Loucy (cell line): ENCODE measurements around the gene SIRT1.

Experiments
- H2AFZ ChIP-seq: fragments of 200-600 bp; sonication (generic); 2 replicates; pipeline ENCODE4 v1.6.0; 2016; ENCODE audit warnings: antibody characterized with exemption, mild to moderate bottlenecking, low read length, moderate library complexity
- H3F3A ChIP-seq: fragments of 200-600 bp; 2 replicates; pipeline ENCODE4 v1.6.0; 2016; ENCODE audit warnings: antibody characterized with exemption, low read depth, mild to moderate bottlenecking
- H3K27me3 ChIP-seq: fragments of 200-600 bp; sonication (generic); 2 replicates; pipeline ENCODE4 v1.6.1; 2014; ENCODE audit warnings: low read length, mild to moderate bottlenecking; ENCODE audit not compliant: insufficient read depth, poor library complexity, severe bottlenecking
- H3K36me3 ChIP-seq: fragments of 200-600 bp; sonication (generic); 2 replicates; pipeline ENCODE4 v1.6.1; 2016; ENCODE audit warnings: low read length; ENCODE audit not compliant: insufficient read depth
- H3K4me1 ChIP-seq: fragments of 200-600 bp; sonication (generic); 2 replicates; pipeline ENCODE4 v1.5.1; 2014; ENCODE audit warnings: low read length, mild to moderate bottlenecking; ENCODE audit not compliant: insufficient read depth, poor library complexity, severe bottlenecking
- H3K4me2 ChIP-seq: fragments of 200-600 bp; sonication (generic); 2 replicates; pipeline ENCODE4 v1.6.0; 2014; ENCODE audit warnings: antibody characterized with exemption, low read length, low read depth, mild to moderate bottlenecking; ENCODE audit not compliant: poor library complexity, severe bottlenecking
- H3K4me3 ChIP-seq: fragments of 200-600 bp; sonication (generic); 2 replicates; pipeline ENCODE4 v1.5.1; 2014; ENCODE audit warnings: low read length, mild to moderate bottlenecking, mixed read lengths; ENCODE audit not compliant: poor library complexity, severe bottlenecking
- H3K79me2 ChIP-seq: fragments of 200-600 bp; sonication (generic); 2 replicates; pipeline ENCODE4 v1.6.1; 2014; ENCODE audit warnings: low read length; ENCODE audit not compliant: insufficient read depth
- H3K9ac ChIP-seq: fragments of 200-600 bp; sonication (generic); 2 replicates; pipeline ENCODE4 v1.6.0; 2014; ENCODE audit warnings: mild to moderate bottlenecking, low read depth, low read length, moderate library complexity; ENCODE audit not compliant: poor library complexity, severe bottlenecking
- H3K9me2 ChIP-seq: fragments of 200-600 bp; sonication (generic); replicated peaks from 2 replicates; pipeline ENCODE4 v1.6.1; 2016; ENCODE audit warnings: low read depth, low read length, mixed read lengths
- H3K9me3 ChIP-seq: fragments of 200-600 bp; sonication (generic); 2 replicates; pipeline ENCODE4 v1.6.1; 2014; ENCODE audit warnings: mild to moderate bottlenecking, antibody characterized with exemption, low read length, low read depth; ENCODE audit not compliant: insufficient read depth
- H4K20me1 ChIP-seq: fragments of 200-600 bp; sonication (generic); 2 replicates; pipeline ENCODE4 v1.6.0; 2014; ENCODE audit warnings: antibody characterized with exemption, low read length, mild to moderate bottlenecking; ENCODE audit not compliant: insufficient read depth, poor library complexity, severe bottlenecking
- EZH2phosphoT487 ChIP-seq: fragments of 200-600 bp; IDR thresholded peaks from 2 replicates; pipeline ENCODE4 v1.6.1; 2018; ENCODE audit warnings: antibody characterized with exemption, mild to moderate bottlenecking, moderate library complexity, borderline replicate concordance
- TF ChIP-seq, protein P1 (sequence below): fragments of 200-600 bp; sonication (generic); conservative IDR thresholded peaks from 2 replicates; pipeline ENCODE4 v1.5.1; 2014; ENCODE audit warnings: mild to moderate bottlenecking, antibody characterized with exemption, low read length

SIRT1 gene

DNA sequence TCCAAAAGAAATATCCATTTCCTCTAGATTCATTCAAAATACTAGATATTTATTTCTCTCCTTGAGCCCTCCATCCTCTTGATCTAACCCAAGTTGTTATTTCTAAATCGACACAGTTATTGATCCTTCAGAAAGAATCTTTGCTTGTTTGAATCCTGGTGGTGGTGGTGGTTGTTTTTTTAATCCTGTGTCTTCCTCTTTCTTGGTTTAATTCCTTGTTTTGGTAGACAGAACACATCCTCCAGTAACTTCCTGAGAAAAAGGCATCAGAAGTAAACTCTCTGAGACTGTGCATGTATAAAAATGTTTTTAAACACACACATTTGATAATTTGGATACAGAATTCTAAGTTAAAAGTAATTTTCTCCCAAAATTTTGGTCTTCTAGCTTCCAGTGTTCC lies 49.9 kb downstream of the SIRT1 start:
- Histone ChIP-seq H3K4me1 (no peaks in the 10 kb centered on the region), H2AFZ (no peak overlapping the region), H3K9me2 (no peaks in the 10 kb centered on the region), H4K20me1 (no peaks in the 10 kb centered on the region), H3K36me3 (peaks cover 20% of the 10 kb centered on the region; the same call in 1 of the 2 replicates), H3K4me3 (no peak overlapping the region), H3K4me2 (no peak overlapping the region), H3K79me2 (no peaks in the 10 kb centered on the region), H3K9ac (no peak overlapping the region), H3K27me3 (no peaks in the 10 kb centered on the region), H3K9me3 (no peaks in the 10 kb centered on the region), H3F3A (no peaks in the 10 kb centered on the region)
- TF ChIP-seq, protein P1, sequence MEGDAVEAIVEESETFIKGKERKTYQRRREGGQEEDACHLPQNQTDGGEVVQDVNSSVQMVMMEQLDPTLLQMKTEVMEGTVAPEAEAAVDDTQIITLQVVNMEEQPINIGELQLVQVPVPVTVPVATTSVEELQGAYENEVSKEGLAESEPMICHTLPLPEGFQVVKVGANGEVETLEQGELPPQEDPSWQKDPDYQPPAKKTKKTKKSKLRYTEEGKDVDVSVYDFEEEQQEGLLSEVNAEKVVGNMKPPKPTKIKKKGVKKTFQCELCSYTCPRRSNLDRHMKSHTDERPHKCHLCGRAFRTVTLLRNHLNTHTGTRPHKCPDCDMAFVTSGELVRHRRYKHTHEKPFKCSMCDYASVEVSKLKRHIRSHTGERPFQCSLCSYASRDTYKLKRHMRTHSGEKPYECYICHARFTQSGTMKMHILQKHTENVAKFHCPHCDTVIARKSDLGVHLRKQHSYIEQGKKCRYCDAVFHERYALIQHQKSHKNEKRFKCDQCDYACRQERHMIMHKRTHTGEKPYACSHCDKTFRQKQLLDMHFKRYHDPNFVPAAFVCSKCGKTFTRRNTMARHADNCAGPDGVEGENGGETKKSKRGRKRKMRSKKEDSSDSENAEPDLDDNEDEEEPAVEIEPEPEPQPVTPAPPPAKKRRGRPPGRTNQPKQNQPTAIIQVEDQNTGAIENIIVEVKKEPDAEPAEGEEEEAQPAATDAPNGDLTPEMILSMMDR: no peak
- TF ChIP-seq EZH2phosphoT487: no peak

DNA sequence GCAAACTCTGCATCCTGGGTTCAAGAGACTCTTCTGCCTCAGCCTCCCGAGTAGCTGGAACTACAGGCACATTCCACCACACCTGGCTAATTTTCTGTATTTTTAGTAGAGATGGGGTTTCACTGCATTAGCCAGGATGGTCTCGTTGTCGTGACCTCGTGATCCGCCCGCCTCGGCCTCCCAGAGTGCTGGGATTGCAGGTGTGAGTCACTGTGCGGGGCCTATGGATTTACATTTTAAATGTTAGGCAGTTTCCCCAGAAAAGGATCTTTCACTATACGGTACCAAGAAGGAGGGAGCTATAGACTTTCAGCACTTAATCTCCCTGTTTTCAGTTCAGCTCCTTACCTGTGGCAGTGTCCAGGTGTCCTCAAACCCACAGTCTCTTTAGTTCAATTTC lies 50.8 kb downstream of the SIRT1 start:
- no peak overlapping the region for H3K4me3 ChIP-seq
- H3K27me3 ChIP-seq: no peaks in the 10 kb centered on the region
- no peaks in the 10 kb centered on the region for H3K9me3 ChIP-seq
- no peaks in the 10 kb centered on the region for H3K79me2 ChIP-seq
- no peak overlapping the region for H2AFZ ChIP-seq
- H3K4me1 ChIP-seq: no peaks in the 10 kb centered on the region
- H3K36me3 ChIP-seq: peaks cover 21% of the 10 kb centered on the region; the same call in 1 of the 2 replicates
- H3K9ac ChIP-seq: no peak overlapping the region
- TF ChIP-seq, protein P1: no peak
- no peak for TF ChIP-seq EZH2phosphoT487
- no peaks in the 10 kb centered on the region for H3K9me2 ChIP-seq
- no peaks in the 10 kb centered on the region for H3F3A ChIP-seq
- no peak overlapping the region for H3K4me2 ChIP-seq
- H4K20me1 ChIP-seq: no peaks in the 10 kb centered on the region

DNA sequence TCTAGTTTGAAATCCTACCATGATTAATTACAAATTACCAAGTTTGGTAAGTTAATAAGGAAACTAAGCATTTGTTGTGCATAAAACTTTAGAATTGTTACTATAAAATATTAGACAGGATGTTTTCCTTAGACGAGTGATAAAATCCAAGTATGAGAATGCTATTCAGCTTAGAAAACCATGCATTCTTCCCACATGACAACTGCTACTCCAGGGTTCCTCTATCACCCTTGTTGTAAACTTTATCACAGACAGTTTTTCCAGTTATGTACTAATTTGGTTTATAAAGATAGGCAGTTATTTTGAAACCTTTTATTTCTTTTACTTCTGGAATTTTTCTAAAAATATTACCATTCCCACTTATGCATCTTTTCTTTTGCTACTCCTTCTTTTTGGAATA lies 52.0 kb downstream of the SIRT1 start:
- no peak overlapping the region for H3K4me2 ChIP-seq
- TF ChIP-seq, protein P1: no peak
- TF ChIP-seq EZH2phosphoT487: no peak
- H3K36me3 ChIP-seq: peaks cover 21% of the 10 kb centered on the region; the same call in 1 of the 2 replicates
- no peak overlapping the region for H3K9ac ChIP-seq
- no peaks in the 10 kb centered on the region for H3K9me3 ChIP-seq
- H3F3A ChIP-seq: no peaks in the 10 kb centered on the region
- H2AFZ ChIP-seq: no peak overlapping the region
- H3K27me3 ChIP-seq: no peaks in the 10 kb centered on the region
- H3K9me2 ChIP-seq: no peaks in the 10 kb centered on the region
- H3K4me1 ChIP-seq: no peaks in the 10 kb centered on the region
- H4K20me1 ChIP-seq: no peaks in the 10 kb centered on the region
- no peaks in the 10 kb centered on the region for H3K79me2 ChIP-seq
- H3K4me3 ChIP-seq: no peak overlapping the region
